CD14-positive monocyte (primary cell): ENCODE data around the gene SMC5. TPM values are rescaled to one million over a fixed set of nuclear protein-coding genes. Genes with fewer than 3 reads are reported as not detected.
"Not testable (repeated sequence)": the region's sequence is repeated elsewhere in the genome, so short reads cannot be mapped to it uniquely, and the experiment has no call there.

Experiments
- DNase-seq, 3 donors: peaks; one replicate each; pipeline ENCODE4 v3.0.0-alpha.2; 2011 to 2022
- H2AFZ ChIP-seq: 2 replicates; pipeline ENCODE4 v1.6.0; 2012; ENCODE audit warnings: mild to moderate bottlenecking, low read depth, low read length, inconsistent platforms; ENCODE audit not compliant: insufficient read depth, poor library complexity, severe bottlenecking
- H3K27ac ChIP-seq, 2 donors: 1 replicate in 1 of 2; 2 replicates in 1 of 2; pipeline ENCODE4 v1.5.1; 2012 to 2013; ENCODE audit warnings: low read length in 2 of 2, control low read depth in 1 of 2, inconsistent platforms in 1 of 2, low read depth in 1 of 2, mild to moderate bottlenecking in 1 of 2
- H3K27me3 ChIP-seq, 2 donors: one replicate each; pipeline versions ENCODE4 v1.6.0 to v1.6.1; 2011 to 2013; ENCODE audit warnings: low read length in 2 of 2; ENCODE audit not compliant: control insufficient read depth in 2 of 2, insufficient read depth in 2 of 2
- H3K36me3 ChIP-seq, 2 donors: replicated peaks in 1 of 2; 1 replicate in 1 of 2; 2 replicates in 1 of 2; pipeline versions ENCODE4 v1.5.1 to v1.6.1; 2012 to 2013; ENCODE audit warnings: low read length in 2 of 2, control low read depth in 1 of 2, inconsistent platforms in 1 of 2, mild to moderate bottlenecking in 1 of 2; ENCODE audit not compliant: insufficient read depth in 2 of 2, control insufficient read depth in 1 of 2
- H3K4me1 ChIP-seq, 2 donors: 1 replicate in 1 of 2; 2 replicates in 1 of 2; pipeline versions ENCODE4 v1.5.1 to v1.6.1; 2012 to 2013; ENCODE audit warnings: low read length in 2 of 2, control low read depth in 1 of 2, inconsistent platforms in 1 of 2, mild to moderate bottlenecking in 1 of 2, moderate library complexity in 1 of 2; ENCODE audit not compliant: insufficient read depth in 2 of 2, control insufficient read depth in 1 of 2
- H3K4me2 ChIP-seq: replicated peaks from 2 replicates; pipeline ENCODE3; 2012; ENCODE audit warnings: low read length, moderate library complexity, mild to moderate bottlenecking; ENCODE audit not compliant: poor library complexity, severe bottlenecking; ENCODE audit errors: extremely low read depth
- H3K4me3 ChIP-seq, 3 experiments: fragments of 200-600 bp in 1 of 3; sonication (generic) in 1 of 3; replicated peaks in 1 of 3; 1 replicate in 2 of 3; 2 replicates in 1 of 3; pipeline ENCODE4 v1.5.1; 2011 to 2013; ENCODE audit warnings: low read length in 3 of 3, mild to moderate bottlenecking in 3 of 3, control low read depth in 2 of 3, low read depth in 2 of 3, inconsistent platforms in 1 of 3, moderate library complexity in 1 of 3
- H3K79me2 ChIP-seq: 2 replicates; pipeline ENCODE4 v1.6.0; 2012; ENCODE audit warnings: mild to moderate bottlenecking, control low read depth, inconsistent platforms, low read length, moderate library complexity; ENCODE audit not compliant: insufficient read depth
- H3K9ac ChIP-seq: 2 replicates; pipeline ENCODE4 v1.6.0; 2017; ENCODE audit warnings: low read length, mild to moderate bottlenecking; ENCODE audit not compliant: insufficient read depth, poor library complexity, severe bottlenecking
- H3K9me3 ChIP-seq, 2 donors: replicated peaks in 1 of 2; 1 replicate in 1 of 2; 2 replicates in 1 of 2; pipeline versions ENCODE4 v1.5.1 to v1.6.1; 2012 to 2013; ENCODE audit warnings: low read length in 2 of 2, control low read depth in 1 of 2; ENCODE audit not compliant: control insufficient read depth in 1 of 2, insufficient read depth in 1 of 2
- H4K20me1 ChIP-seq: 2 replicates; pipeline ENCODE4 v1.6.0; 2012; ENCODE audit warnings: mild to moderate bottlenecking, low read length, control low read depth, moderate library complexity; ENCODE audit not compliant: insufficient read depth
- H3K27ac Mint-ChIP-seq, 7 donors: one replicate each; pipeline ENCODE4 v1.8.0; 2020; ENCODE audit warnings: mild to moderate bottlenecking in 7 of 7, mixed read lengths in 7 of 7, moderate library complexity in 6 of 7, inconsistent platforms in 2 of 7
- H3K27me3 Mint-ChIP-seq, 3 donors: one replicate each; pipeline ENCODE4 v1.8.0; 2021 to 2022; ENCODE audit warnings: low read depth in 3 of 3, mild to moderate bottlenecking in 3 of 3, mixed read lengths in 3 of 3, moderate library complexity in 3 of 3, inconsistent platforms in 1 of 3
- H3K36me3 Mint-ChIP-seq, 2 donors: one replicate each; pipeline ENCODE4 v1.8.0; 2020; ENCODE audit warnings: mixed read lengths in 2 of 2, inconsistent platforms in 1 of 2, mild to moderate bottlenecking in 1 of 2
- H3K4me1 Mint-ChIP-seq: one replicate; pipeline ENCODE4 v1.8.0; 2020; ENCODE audit warnings: mild to moderate bottlenecking, mixed read lengths
- H3K4me3 Mint-ChIP-seq, 2 donors: one replicate each; pipeline ENCODE4 v1.8.0; 2020; ENCODE audit warnings: mild to moderate bottlenecking in 2 of 2, mixed read lengths in 2 of 2, moderate library complexity in 1 of 2
- H3K9me3 Mint-ChIP-seq, 7 donors: one replicate each; pipeline ENCODE4 v1.8.0; 2020 to 2022; ENCODE audit warnings: mixed read lengths in 7 of 7, mild to moderate bottlenecking in 6 of 7, moderate library complexity in 6 of 7, inconsistent platforms in 2 of 7
- CTCF ChIP-seq: fragments of 200-600 bp; IDR thresholded peaks from one replicate; pipeline ENCODE4 v1.8.0; 2022; ENCODE audit warnings: antibody characterized with exemption, mild to moderate bottlenecking
- WGBS: methylation state at CpG from one replicate; pipeline ENCODE4 v1.1.5; 2013; ENCODE audit warnings: missing lambda C conversion rate; ENCODE audit not compliant: insufficient coverage; 5-methylcytosine and 5-hydroxymethylcytosine counted together
- intact Hi-C, 2 donors: fragments of 100-400 bp; cut with micrococcal nuclease; formaldehyde crosslinking; loops; one replicate each; pipeline versions ENCODE4 v1.15.0 to v1.15.1; 2023
- polyA plus RNA-seq, 3 donors: library from polyadenylated mRNA; depleted of rRNA in 1 of 3; unstranded in 2 of 3; stranded (reverse) in 1 of 3; fragments of 300-500 nt in 2 of 3; fragments of >200 nt in 1 of 3; fragmentation: Illumina TruSeq in 2 of 3; gene quantifications; 1 replicate in 2 of 3; 2 replicates in 1 of 3; pipeline ENCODE4 v1.2.3, GENCODE V29; 2012 to 2021

Gene SMC5
- polyA plus RNA-seq, 3 donors, result 4.9 to 13.6 (median 5.1) TPM

GRCh38 chr9:70245952-70246351 lies 12.8 kb upstream of the SMC5 start:
- H3K4me1 ChIP-seq, H2AFZ ChIP-seq, H3K27ac ChIP-seq, intact Hi-C loops, H3K9ac ChIP-seq, H3K4me3 Mint-ChIP-seq, H3K79me2 ChIP-seq, H3K4me2 ChIP-seq, H3K27ac Mint-ChIP-seq, H3K4me1 Mint-ChIP-seq, DNase-seq, H3K9me3 Mint-ChIP-seq, H4K20me1 ChIP-seq, H3K9me3 ChIP-seq, H3K36me3 ChIP-seq, H3K27me3 Mint-ChIP-seq, H3K36me3 Mint-ChIP-seq, H3K27me3 ChIP-seq, H3K4me3 ChIP-seq: not testable (repeated sequence)
- WGBS, result no CpG with 5 or more reads among the region's 1 CpG

- Mint-ChIP-seq H3K4me1 (peaks cover 4% of the 10 kb centered on the region), H3K27me3 (no peaks in the 10 kb centered on the region), H3K9me3 (peaks cover 0 to 5% (median 0%) of the 10 kb centered on the region in 7 donors), H3K36me3 (no peaks in the 10 kb centered on the region), H3K4me3 (no peak overlapping the region), H3K27ac (no peak overlapping the region)
- no peaks in the 10 kb centered on the region for H4K20me1 ChIP-seq
- no peak overlapping the region for H3K27ac ChIP-seq
- DNase-seq, result no peak
- H3K36me3 ChIP-seq, result no peaks in the 10 kb centered on the region
- H3K9ac ChIP-seq, result no peak overlapping the region
- no peaks in the 10 kb centered on the region for H3K27me3 ChIP-seq
- no peaks in the 10 kb centered on the region for H3K9me3 ChIP-seq
- no peak overlapping the region for H2AFZ ChIP-seq
- no peaks in the 10 kb centered on the region for H3K4me1 ChIP-seq
- intact Hi-C loops, result loop anchor here in 1 of 2 donors (10.0 kb wide), 1 partner anchor 355 kb away; no protein-coding TSS in a partner anchor
- H3K4me2 ChIP-seq, result no peak overlapping the region
- WGBS, result 100% methylated on average over 1 of the region's 1 CpG
- H3K4me3 ChIP-seq, result no peak overlapping the region
- TF ChIP-seq CTCF, result no peak
- H3K79me2 ChIP-seq, result no peaks in the 10 kb centered on the region
These were observed 8.6 kb upstream of the SMC5 start for GRCh38 chr9:70250221-70250620.
